Measurements from ENCODE around the gene LTA4H.
"Not testable (repeated sequence)": the region's sequence is repeated elsewhere in the genome, so short reads cannot be mapped to it uniquely, and the experiment has no call there.

LTA4H gene

GRCh38 chr12:96035283-96036236 is at the start of gene LTA4H:
LTA4H (minus strand) TSS chr12:96035587; CDS start chr12:96035519, 68 bp downstream.
- peak; percentile 98 for DNase-seq

GRCh38 chr12:96084624-96085023 is 49.2 kb upstream of the LTA4H start:
- DNase-seq, result no peak

- no peak for DNase-seq
These were observed 47.8 kb upstream of the LTA4H start for GRCh38 chr12:96083020-96083719.

- no peak for DNase-seq
These were observed 46.2 kb upstream of the LTA4H start for GRCh38 chr12:96081596-96081995.

GRCh38 chr12:96078231-96079135 is 43.1 kb upstream of the LTA4H start:
- DNase-seq, result no peak

GRCh38 chr12:96077081-96077480 is 41.7 kb upstream of the LTA4H start:
- DNase-seq, result no peak

GRCh38 chr12:96075560-96075959 is 40.2 kb upstream of the LTA4H start:
- no peak for DNase-seq

GRCh38 chr12:96073346-96074330 is 38.3 kb upstream of the LTA4H start:
- no peak for DNase-seq

- DNase-seq, result no peak
These were observed 35.4 kb upstream of the LTA4H start for GRCh38 chr12:96070670-96071279.

GRCh38 chr12:96069511-96070231 is 34.3 kb upstream of the LTA4H start:
- DNase-seq, result no peak

GRCh38 chr12:96068636-96069035 is 33.2 kb upstream of the LTA4H start:
- DNase-seq, result no peak

- no peak for DNase-seq
These were observed 32.7 kb upstream of the LTA4H start for GRCh38 chr12:96068111-96068510.

GRCh38 chr12:96065776-96066175 is 30.4 kb upstream of the LTA4H start:
- DNase-seq, result not testable (repeated sequence)

GRCh38 chr12:96064966-96065365 is 29.6 kb upstream of the LTA4H start:
- DNase-seq, result no peak

GRCh38 chr12:96064271-96064670 is 28.9 kb upstream of the LTA4H start:
- DNase-seq, result no peak

GRCh38 chr12:96063046-96063445 is 27.7 kb upstream of the LTA4H start:
- peak; percentile 33 for DNase-seq

GRCh38 chr12:96061864-96062453 is 26.6 kb upstream of the LTA4H start:
- DNase-seq, result peak; percentile 85

- no peak for DNase-seq
These were observed 25.9 kb upstream of the LTA4H start for GRCh38 chr12:96061323-96061722.

- DNase-seq, result no peak
These were observed 24.7 kb upstream of the LTA4H start for GRCh38 chr12:96060041-96060440.

- DNase-seq, result no peak
These were observed 22.7 kb upstream of the LTA4H start for GRCh38 chr12:96057986-96058553.

All from CD4-positive, alpha-beta T cell treated with Interleukin-17A for 1 hour (primary cell).